GM10266 (cell line): ENCODE data around the gene C1orf35.

ENCODE experiments used
- DNase-seq: peaks from one replicate; pipeline ENCODE4 v3.0.0; 2012; ENCODE audit errors: extremely low spot score
- CTCF ChIP-seq: IDR thresholded peaks from 2 replicates; pipeline ENCODE4 v1.5.1; 2012; ENCODE audit warnings: mild to moderate bottlenecking, low read depth; ENCODE audit not compliant: control insufficient read depth, insufficient read depth; ENCODE audit errors: missing control alignments

The C1orf35 gene

DNA sequence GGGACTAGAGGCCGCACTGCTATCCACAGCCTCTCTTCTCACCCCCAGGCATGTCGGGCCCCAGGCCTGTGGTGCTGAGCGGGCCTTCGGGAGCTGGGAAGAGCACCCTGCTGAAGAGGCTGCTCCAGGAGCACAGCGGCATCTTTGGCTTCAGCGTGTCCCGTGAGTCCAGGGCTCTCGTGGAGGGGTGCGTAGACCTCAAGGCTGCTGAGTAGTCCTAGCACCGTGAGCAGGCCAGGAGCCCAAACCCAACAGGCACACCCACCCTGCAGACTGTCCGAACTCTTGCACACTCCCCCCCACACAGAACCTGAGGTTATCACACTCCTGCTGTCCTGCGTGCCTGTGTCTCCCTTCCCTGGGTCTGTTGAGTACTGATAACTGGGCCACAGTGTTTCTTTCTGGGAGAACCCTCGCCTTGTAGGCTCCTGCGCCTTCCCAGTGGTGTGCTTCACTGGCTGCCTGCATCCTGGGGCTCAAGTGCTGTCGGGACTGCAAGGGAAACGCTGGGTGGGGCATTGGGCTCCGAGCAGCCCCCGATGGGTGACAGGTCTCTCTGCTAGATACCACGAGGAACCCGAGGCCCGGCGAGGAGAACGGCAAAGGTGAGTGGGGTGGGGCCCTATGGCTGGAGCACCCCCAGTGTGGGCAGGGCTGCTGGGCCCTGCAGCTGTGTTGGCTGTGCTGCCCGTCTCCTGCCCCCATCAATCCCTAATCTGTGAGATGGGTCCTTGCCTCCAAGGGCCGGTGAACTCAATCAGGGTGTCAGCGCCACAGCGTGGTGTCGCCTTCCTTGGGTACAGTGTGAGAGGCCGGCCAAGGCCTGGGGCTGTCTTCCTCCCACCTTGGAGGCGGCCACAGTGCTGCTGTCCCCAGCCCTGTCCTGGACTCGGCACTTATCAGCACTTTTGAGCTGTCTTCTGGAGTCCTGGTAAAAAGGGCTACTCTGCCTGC lies 42.6 kb upstream of the C1orf35 start:
- TF ChIP-seq CTCF: no peak

DNA sequence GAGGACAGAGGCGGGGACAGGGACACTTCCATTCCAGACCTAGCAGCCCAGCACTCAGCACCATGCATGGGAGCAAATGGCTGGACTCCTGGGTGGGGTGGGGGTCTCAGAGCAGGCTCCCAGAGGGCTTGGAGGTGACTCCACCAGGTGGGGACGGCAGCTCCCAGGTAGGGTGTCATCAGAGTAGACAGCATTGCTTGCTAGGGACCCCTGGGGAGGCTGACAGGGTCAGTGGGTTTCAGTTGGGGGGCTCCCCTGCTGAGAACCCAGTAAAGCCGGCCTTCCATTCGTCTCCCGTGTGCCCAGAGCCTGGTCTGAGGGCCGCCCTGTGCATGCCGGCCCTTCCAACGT lies 41.8 kb upstream of the C1orf35 start:
- TF ChIP-seq CTCF: no peak
- peak; percentile 12 for DNase-seq

More for the DNA sequence above, 42.6 kb upstream of the C1orf35 start:
- peak; percentile 4 for DNase-seq

GRCh38 chr1:228144193-228144992 lies 41.3 kb upstream of the C1orf35 start:
- DNase-seq: peak; percentile 12
- TF ChIP-seq CTCF: no peak

GRCh38 chr1:228143480-228144192 lies 40.5 kb upstream of the C1orf35 start:
- no peak for TF ChIP-seq CTCF
- DNase-seq: peak; percentile 16

- no peak for TF ChIP-seq CTCF
- DNase-seq: no peak
Measured at GRCh38 chr1:228142701-228143136, 39.6 kb upstream of the C1orf35 start.

DNA sequence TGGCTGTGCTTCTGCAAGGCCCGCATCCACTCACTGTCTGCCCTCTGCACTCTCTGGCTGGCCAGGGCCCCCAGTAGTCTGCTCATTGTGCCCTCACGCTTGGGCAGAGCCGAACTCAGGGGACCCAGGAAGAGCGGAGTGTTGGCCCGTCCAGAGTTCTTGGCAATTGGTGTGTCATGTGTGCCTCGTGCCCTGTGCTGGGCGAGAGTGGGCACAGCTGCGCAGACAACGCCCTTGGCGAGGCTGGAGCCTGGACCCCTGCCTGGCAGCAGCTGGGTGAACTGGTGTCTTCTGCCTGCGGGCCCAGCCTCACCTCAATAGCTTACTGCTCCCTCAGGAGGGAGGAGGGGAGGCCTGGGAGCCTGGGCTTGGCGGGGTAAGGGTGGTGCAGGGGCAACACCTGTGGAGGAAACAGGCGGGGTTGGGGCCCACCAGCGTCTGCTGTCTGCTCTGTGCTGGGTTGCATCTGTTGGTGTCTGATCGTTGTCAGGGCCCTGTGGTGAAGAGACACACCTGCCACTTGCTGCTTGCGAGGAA lies 39.1 kb upstream of the C1orf35 start:
- DNase-seq: peak; percentile 8
- no peak for TF ChIP-seq CTCF
